RCC 7860 (cell line): ENCODE results near the gene MRPL39.

Experiments used
- DNase-seq: peaks from one replicate; pipeline ENCODE4 v3.0.0-alpha.2; 2015; ENCODE audit warnings: low spot score
- FAIRE-seq: peaks from 2 replicates; lab custom pipeline; 2012; peaks lifted over from hg19 to GRCh38; lab: Jason Lieb, UNC

The MRPL39 gene

GRCh38 chr21:25569711-25570110 is 37.6 kb downstream of the MRPL39 start:
- FAIRE-seq = no peak
- no peak for DNase-seq

- FAIRE-seq = peak; percentile 91
- peak; percentile 50 for DNase-seq
Observed at GRCh38 chr21:25569084-25569483, 38.2 kb downstream of the MRPL39 start.

- FAIRE-seq (peak; percentile 63), DNase-seq (peak; percentile 62)
Observed at GRCh38 chr21:25568246-25568645, 39.0 kb downstream of the MRPL39 start.

- FAIRE-seq = no peak
- DNase-seq = no peak
Observed at GRCh38 chr21:25567472-25567871, 39.8 kb downstream of the MRPL39 start.

GRCh38 chr21:25566645-25567044 is 40.6 kb downstream of the MRPL39 start:
- FAIRE-seq = no peak
- DNase-seq = no peak

DNA sequence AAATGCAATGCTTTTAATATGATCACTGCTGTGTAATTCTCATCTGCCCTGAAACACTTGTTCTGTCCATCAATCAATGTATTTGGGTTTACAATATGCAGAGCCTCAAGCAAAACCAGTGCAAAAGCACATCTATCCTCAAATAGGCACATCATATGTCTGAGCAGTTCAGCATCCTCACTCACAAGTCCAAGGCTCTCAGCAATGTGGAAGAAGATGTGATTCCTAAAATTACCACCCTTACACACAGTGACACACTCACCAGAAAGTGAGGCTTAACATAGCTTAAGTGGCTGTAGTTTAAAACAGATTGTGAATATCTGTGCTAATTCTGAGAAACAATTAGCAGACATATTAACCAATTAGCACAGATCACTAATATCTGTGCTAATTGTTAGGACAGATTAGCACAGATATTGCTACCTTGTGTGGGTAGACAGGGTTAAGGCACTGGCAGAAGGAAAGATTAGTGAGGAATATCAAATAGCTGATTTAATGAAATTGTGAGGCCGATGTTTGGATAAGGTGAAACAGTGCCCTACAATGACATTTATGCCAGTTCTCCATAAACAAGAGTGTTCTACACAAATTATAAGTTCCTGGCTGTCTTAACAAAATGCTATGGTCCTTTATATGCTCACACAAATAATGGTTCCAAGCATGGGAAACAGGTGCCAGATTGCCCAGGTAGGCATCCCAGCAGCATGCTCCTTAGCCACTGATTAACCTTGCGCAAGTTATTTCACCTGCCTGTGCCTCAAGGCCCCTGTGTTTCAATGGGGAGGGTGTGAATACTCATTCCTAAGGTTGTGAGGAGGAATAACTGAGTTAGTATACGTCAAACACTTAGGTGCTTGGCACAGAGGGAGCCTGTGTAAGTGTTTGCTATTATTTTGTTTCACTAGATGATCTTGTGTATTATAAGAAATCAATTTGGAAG is 41.7 kb downstream of the MRPL39 start:
- DNase-seq (no peak), FAIRE-seq (no peak)

DNA sequence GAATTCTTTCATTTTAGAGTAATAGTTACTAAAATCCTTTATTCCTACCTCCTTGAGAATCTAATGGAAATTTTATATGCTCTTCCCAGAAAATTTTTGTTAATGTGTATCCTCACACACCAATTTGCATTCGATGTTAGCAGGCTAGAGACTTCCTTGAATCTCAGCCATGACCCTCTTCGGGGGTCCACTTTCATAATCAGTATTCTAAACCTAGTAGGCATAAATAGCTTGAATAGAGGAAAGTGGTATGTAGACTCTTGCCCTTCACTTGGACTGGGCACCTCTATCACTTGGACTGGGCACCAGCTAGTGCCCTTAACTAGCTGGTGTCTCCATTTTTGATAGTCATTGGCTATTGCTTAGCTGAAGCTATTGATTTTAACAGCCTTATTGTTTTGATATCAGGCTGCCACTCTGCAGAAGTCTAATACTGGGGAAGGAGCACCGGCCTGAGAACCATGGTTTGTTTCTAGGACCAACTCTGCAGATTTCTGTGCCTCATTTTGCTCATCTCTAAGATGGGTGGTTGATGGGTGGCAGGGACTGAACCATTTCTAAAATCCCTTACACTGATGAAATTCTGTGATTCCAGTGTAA is 42.8 kb downstream of the MRPL39 start:
- FAIRE-seq (no peak), DNase-seq (no peak)

- FAIRE-seq (no peak), DNase-seq (peak; percentile 37)
Observed at GRCh38 chr21:25563361-25564116, 43.7 kb downstream of the MRPL39 start.

GRCh38 chr21:25562660-25563059 is 44.6 kb downstream of the MRPL39 start:
- DNase-seq = no peak

DNA sequence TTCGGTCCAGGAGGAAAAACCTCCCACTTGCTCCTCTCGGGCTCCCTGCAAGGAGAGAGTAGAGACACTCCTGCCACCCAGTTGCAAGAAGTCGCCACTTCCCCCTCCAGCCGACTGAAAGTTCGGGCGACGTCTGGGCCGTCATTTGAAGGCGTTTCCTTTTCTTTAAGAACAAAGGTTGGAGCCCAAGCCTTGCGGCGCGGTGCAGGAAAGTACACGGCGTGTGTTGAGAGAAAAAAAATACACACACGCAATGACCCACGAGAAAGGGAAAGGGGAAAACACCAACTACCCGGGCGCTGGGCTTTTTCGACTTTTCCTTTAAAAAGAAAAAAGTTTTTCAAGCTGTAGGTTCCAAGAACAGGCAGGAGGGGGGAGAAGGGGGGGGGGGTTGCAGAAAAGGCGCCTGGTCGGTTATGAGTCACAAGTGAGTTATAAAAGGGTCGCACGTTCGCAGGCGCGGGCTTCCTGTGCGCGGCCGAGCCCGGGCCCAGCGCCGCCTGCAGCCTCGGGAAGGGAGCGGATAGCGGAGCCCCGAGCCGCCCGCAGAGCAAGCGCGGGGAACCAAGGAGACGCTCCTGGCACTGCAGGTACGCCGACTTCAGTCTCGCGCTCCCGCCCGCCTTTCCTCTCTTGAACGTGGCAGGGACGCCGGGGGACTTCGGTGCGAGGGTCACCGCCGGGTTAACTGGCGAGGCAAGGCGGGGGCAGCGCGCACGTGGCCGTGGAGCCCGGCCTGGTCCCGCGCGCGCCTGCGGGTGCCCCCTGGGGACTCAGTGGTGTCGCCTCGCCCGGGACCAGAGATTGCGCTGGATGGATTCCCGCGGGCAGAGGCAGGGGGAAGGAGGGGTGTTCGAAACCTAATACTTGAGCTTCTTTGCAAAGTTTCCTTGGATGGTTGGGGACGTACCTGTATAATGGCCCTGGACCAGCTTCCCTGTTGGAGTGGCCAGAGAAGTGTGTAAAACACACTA is 45.3 kb downstream of the MRPL39 start:
- DNase-seq = peak; percentile 78
- FAIRE-seq = no peak

More at GRCh38 chr21:25562660-25563059, 44.6 kb downstream of the MRPL39 start:
- FAIRE-seq = no peak

DNA sequence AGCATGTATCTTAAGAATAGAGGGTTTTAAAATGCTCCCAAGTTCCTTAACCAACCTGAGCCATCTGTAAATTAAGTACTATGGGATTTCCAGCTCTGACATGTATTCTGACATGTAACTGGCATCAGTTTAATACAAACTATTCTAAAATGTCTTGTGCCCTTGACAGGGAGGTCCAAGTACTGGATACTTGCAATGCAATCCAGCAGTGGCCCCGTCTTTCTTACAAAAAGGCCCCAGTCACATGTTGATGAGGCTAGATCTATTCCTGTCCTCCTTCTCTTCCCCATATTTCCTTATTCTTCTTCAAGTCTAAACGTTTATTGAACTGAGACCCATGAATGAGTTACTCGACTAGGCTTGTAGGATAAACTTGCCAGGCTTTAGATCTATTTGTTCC is 46.4 kb downstream of the MRPL39 start:
- no peak for FAIRE-seq
- no peak for DNase-seq

- FAIRE-seq = no peak
Observed at GRCh38 chr21:25560271-25560685, 47.0 kb downstream of the MRPL39 start.

GRCh38 chr21:25559746-25560145 is 47.5 kb downstream of the MRPL39 start:
- FAIRE-seq (no peak), DNase-seq (no peak)

More at GRCh38 chr21:25560271-25560685, 47.0 kb downstream of the MRPL39 start:
- DNase-seq = no peak

- FAIRE-seq (no peak), DNase-seq (no peak)
Observed at GRCh38 chr21:25558123-25558522, 49.2 kb downstream of the MRPL39 start.

DNA sequence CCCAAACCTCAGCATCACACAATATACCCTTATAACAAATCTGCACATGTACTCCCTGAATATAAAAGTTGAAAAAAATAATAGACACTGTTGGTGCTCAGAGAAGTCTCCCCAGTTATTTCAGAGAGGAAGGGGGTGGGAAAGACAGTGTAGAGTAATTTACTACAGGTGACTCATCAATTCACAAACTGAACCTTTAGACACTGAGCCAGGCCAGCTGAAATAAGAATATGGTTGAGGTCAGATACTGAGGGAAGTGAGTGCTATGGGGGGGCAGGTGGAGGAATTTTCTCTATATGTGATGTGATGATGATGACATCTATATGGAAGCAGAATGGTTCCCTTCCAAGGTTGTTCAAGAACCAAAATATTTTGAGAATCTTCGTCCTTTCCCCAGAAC is 50.1 kb downstream of the MRPL39 start:
- DNase-seq = peak; percentile 38

GRCh38 chr21:25556091-25556490 is 51.2 kb downstream of the MRPL39 start:
- DNase-seq = no peak
- no peak for FAIRE-seq

More for the DNA sequence above, 50.1 kb downstream of the MRPL39 start:
- peak; percentile 76 for FAIRE-seq

DNA sequence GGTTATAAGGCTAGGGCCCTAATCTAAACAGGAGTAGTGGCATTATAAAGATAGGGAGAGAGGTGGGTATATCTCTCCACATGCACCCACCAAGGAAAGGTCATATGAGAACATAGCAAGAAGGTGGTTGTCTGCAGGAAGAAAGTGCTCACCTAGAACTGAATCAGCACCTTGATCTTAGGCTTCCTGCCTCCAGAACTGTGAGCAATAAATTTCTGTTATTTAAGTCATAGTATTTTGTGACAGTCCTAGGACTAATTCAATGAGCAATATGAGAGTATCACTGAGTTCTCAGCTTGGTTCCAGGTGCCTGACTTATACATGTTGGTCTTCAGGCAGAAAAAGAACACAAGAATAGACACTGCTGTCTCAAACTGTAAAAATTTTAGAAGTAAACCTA is 51.8 kb downstream of the MRPL39 start:
- DNase-seq (no peak), FAIRE-seq (no peak)

DNA sequence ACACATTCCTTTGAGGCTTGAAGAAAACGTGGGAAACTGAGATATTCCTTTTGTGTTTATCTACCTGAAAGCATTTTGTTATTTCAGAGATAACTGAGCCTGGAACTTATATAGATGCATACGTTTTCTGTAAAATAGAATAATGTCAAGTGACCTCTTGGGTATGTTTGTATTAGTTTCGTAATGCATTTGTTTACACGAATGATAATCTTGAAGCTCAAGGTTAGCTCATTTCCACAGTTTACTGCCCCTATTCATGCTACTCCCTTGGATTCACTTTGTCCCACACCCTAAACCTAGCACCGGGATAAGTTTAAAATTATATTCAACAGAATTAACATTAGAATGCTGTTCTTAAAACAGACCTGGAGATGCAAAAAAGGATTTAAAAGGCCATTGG is 54.4 kb downstream of the MRPL39 start:
- DNase-seq (no peak), FAIRE-seq (no peak)

GRCh38 chr21:25551569-25551968 is 55.7 kb downstream of the MRPL39 start:
- no peak for FAIRE-seq
- DNase-seq = no peak
